Motor neuron (in vitro differentiated cells): ENCODE data around the gene CHST5. TPM values are rescaled to one million over a fixed set of nuclear protein-coding genes. Genes with fewer than 3 reads are reported as not detected.
"Not testable (repeated sequence)": the region's sequence is repeated elsewhere in the genome, so short reads cannot be mapped to it uniquely, and the experiment has no call there.

ENCODE experiments used
- ATAC-seq, 8 experiments: fragments of 200-7000 bp; cut with Tn5 transposase; replicated peaks in 6 of 8; 2 replicates each; pipeline ENCODE4 v1.8.0; 2021; ENCODE audit warnings: mild to moderate bottlenecking in 8 of 8, moderate library complexity in 8 of 8
- H3K27ac ChIP-seq, 2 donors: fragments of 250-450 bp; sonication (Bioruptor Pico); 2 replicates each; pipeline ENCODE4 v1.9.0; 2021; ENCODE audit warnings: antibody characterized with exemption in 2 of 2, mild to moderate bottlenecking in 2 of 2, moderate library complexity in 1 of 2
- H3K4me1 ChIP-seq, 2 donors: fragments of 250-450 bp; sonication (Bioruptor Pico); replicated peaks in 1 of 2; 2 replicates each; pipeline ENCODE4 v1.6.1; 2021; ENCODE audit warnings: antibody characterized with exemption in 2 of 2, mild to moderate bottlenecking in 2 of 2, moderate library complexity in 1 of 2
- H3K4me3 ChIP-seq, 5 donors: fragments of 250-450 bp; sonication (Bioruptor Pico); 2 replicates each; pipeline ENCODE4 v1.9.0; 2021; ENCODE audit warnings: antibody characterized with exemption in 5 of 5, mild to moderate bottlenecking in 5 of 5, moderate library complexity in 4 of 5
- WGBS, 10 experiments: fragments of 450-650 bp; shearing (Covaris generic); methylation state at CpG; one replicate each; pipeline ENCODE4 v1.0.0; 2022; 5-methylcytosine and 5-hydroxymethylcytosine counted together
- in situ Hi-C, 9 experiments: fragments of 400-800 bp; cut with MboI; loops; one replicate each; pipeline ENCODE4 v1.15.0; 2021; ENCODE audit warnings: low sequenced_read_pairs in 9 of 9, low pct_unique_long_range_greater_than_20kb in 2 of 9; ENCODE audit not compliant: unreplicated experiment in 9 of 9
- total RNA-seq, 8 experiments: library from RNA; unstranded; fragments of 300-600 nt; gene quantifications; 2 replicates each; pipeline versions ENCODE4 v1.2.3 to v1.2.4, GENCODE V29; 2022

Gene CHST5
- total RNA-seq, 8 experiments from 2014 or later: 0.20 to 1.5 (median 0.48) TPM

GRCh38 chr16:75519175-75519574 lies 16.7 kb downstream of the CHST5 start:
- no peak for ATAC-seq
- WGBS, 10 experiments: 67 to 100% (median 86%) methylated on average over 1 to 3 of the region's 6 CpGs; no CpG with 5 or more reads in 3 of the 10 experiments
- in situ Hi-C loops: loop anchor here in 1 of 9 experiments (25.0 kb wide), 1 partner anchor 243 kb away; no protein-coding TSS in a partner anchor
- no peak overlapping the region for H3K27ac ChIP-seq
- peaks cover 0 to 4% of the 10 kb centered on the region in 2 donors for H3K4me1 ChIP-seq
- no peak overlapping the region for H3K4me3 ChIP-seq

- in situ Hi-C loops: loop anchor here in 1 of 9 experiments (25.0 kb wide), 1 partner anchor 246 kb away; no protein-coding TSS in a partner anchor
- ATAC-seq: peak in 3 of 8 experiments; percentile 32 to 46 (median 39)
- WGBS, 10 experiments: 0 to 3% methylated on average over 2 to 6 of the region's 42 CpGs; no CpG with 5 or more reads in 8 of the 10 experiments
- not testable (repeated sequence) for H3K4me1 ChIP-seq
- Histone ChIP-seq H3K27ac (peak overlapping the region; percentile 74 to 89), H3K4me3 (peak overlapping the region; percentile 79 to 97 (median 86))
Observed at GRCh38 chr16:75516189-75516966, 19.5 kb downstream of the CHST5 start.

GRCh38 chr16:75514296-75514695 lies 21.6 kb downstream of the CHST5 start:
- ATAC-seq: no peak
- Histone ChIP-seq H3K27ac (no peak overlapping the region), H3K4me1 (peaks cover 0 to 4% of the 10 kb centered on the region in 2 donors), H3K4me3 (no peak overlapping the region)
- WGBS, 10 experiments: 81 to 100% (median 95%) methylated on average over 1 to 9 of the region's 11 CpGs; no CpG with 5 or more reads in 2 of the 10 experiments
- in situ Hi-C loops: loop anchor here in 1 of 9 experiments (25.0 kb wide), 1 partner anchor 248 kb away; no protein-coding TSS in a partner anchor

- Histone ChIP-seq H3K27ac (peak overlapping the region in 1 of 2 donors; percentile 37), H3K4me1 (peaks cover 10 to 12% of the 10 kb centered on the region in 2 donors), H3K4me3 (no peak overlapping the region)
- peak in 7 of 8 experiments; percentile 21 to 95 (median 44) for ATAC-seq
- in situ Hi-C loops: loop anchor here in 1 of 9 experiments (25.0 kb wide), 1 partner anchor 256 kb away; no protein-coding TSS in a partner anchor
- WGBS, 10 experiments: 5 to 77% (median 66%) methylated on average over 3 to 7 of the region's 7 CpGs
Observed at GRCh38 chr16:75506574-75506973, 29.3 kb downstream of the CHST5 start.

GRCh38 chr16:75506107-75506506 lies 29.8 kb downstream of the CHST5 start:
- ATAC-seq: peak in 4 of 8 experiments; percentile 8 to 46 (median 29)
- WGBS, 10 experiments: 0 to 100% (median 74%) methylated on average over 1 to 3 of the region's 3 CpGs; no CpG with 5 or more reads in 2 of the 10 experiments
- in situ Hi-C loops: loop anchor here in 1 of 9 experiments (25.0 kb wide), 1 partner anchor 256 kb away; no protein-coding TSS in a partner anchor
- peaks cover 10 to 12% of the 10 kb centered on the region in 2 donors for H3K4me1 ChIP-seq
- no peak overlapping the region for H3K27ac ChIP-seq
- H3K4me3 ChIP-seq: no peak overlapping the region

GRCh38 chr16:75503801-75504200 lies 32.1 kb downstream of the CHST5 start:
- Histone ChIP-seq H3K4me3 (no peak overlapping the region), H3K4me1 (peaks cover 10 to 12% of the 10 kb centered on the region in 2 donors), H3K27ac (no peak overlapping the region)
- WGBS, 10 experiments: 80 to 86% methylated on average over 1 of the region's 1 CpG; no CpG with 5 or more reads in 8 of the 10 experiments
- in situ Hi-C loops: loop anchor here in 1 of 9 experiments (25.0 kb wide), 1 partner anchor 258 kb away; no protein-coding TSS in a partner anchor
- no peak for ATAC-seq

GRCh38 chr16:75502916-75503605 lies 32.8 kb downstream of the CHST5 start:
- no peak overlapping the region for H3K27ac ChIP-seq
- in situ Hi-C loops: loop anchor here in 1 of 9 experiments (25.0 kb wide), 1 partner anchor 259 kb away; no protein-coding TSS in a partner anchor
- 75 to 100% (median 93%) methylated on average over 1 to 3 of the region's 4 CpGs; no CpG with 5 or more reads in 3 of the 10 experiments for WGBS, 10 experiments
- H3K4me1 ChIP-seq: peaks cover 12 to 14% of the 10 kb centered on the region in 2 donors
- no peak for ATAC-seq
- H3K4me3 ChIP-seq: no peak overlapping the region

GRCh38 chr16:75501820-75502219 lies 34.1 kb downstream of the CHST5 start:
- WGBS, 10 experiments: 27 to 96% (median 82%) methylated on average over 2 to 5 of the region's 6 CpGs
- H3K4me1 ChIP-seq: peaks cover 12 to 13% of the 10 kb centered on the region in 2 donors
- in situ Hi-C loops: loop anchor here in 1 of 9 experiments (25.0 kb wide), 1 partner anchor 260 kb away; no protein-coding TSS in a partner anchor
- ATAC-seq: peak in 2 of 8 experiments; percentile 51 to 74
- not testable (repeated sequence) for H3K4me3 ChIP-seq, H3K27ac ChIP-seq

GRCh38 chr16:75501359-75501758 lies 34.5 kb downstream of the CHST5 start:
- 58 to 91% (median 77%) methylated on average over 3 to 5 of the region's 5 CpGs; no CpG with 5 or more reads in 3 of the 10 experiments for WGBS, 10 experiments
- in situ Hi-C loops: loop anchor here in 1 of 9 experiments (25.0 kb wide), 1 partner anchor 261 kb away; no protein-coding TSS in a partner anchor

GRCh38 chr16:75498605-75499322 lies 37.1 kb downstream of the CHST5 start:
- no CpG with 5 or more reads among the region's 13 CpGs for WGBS, 10 experiments
- peak in 6 of 8 experiments; percentile 31 to 84 (median 73) for ATAC-seq
- not testable (repeated sequence) for H3K4me3 ChIP-seq, H3K4me1 ChIP-seq, H3K27ac ChIP-seq
- in situ Hi-C loops: loop anchor here in 1 of 9 experiments (25.0 kb wide), 1 partner anchor 264 kb away; no protein-coding TSS in a partner anchor

More at GRCh38 chr16:75501359-75501758, 34.5 kb downstream of the CHST5 start:
- ATAC-seq: no peak
- H3K4me1 ChIP-seq: peaks cover 9 to 10% of the 10 kb centered on the region in 2 donors
- H3K4me3 ChIP-seq: no peak overlapping the region
- H3K27ac ChIP-seq: no peak overlapping the region

- in situ Hi-C loops: loop anchor here in 1 of 9 experiments (25.0 kb wide), 1 partner anchor 265 kb away; no protein-coding TSS in a partner anchor
- Histone ChIP-seq H3K27ac (no peak overlapping the region), H3K4me3 (no peak overlapping the region), H3K4me1 (peaks cover 0 to 5% of the 10 kb centered on the region in 2 donors)
- WGBS, 10 experiments: 0 to 89% (median 67%) methylated on average over 1 to 4 of the region's 4 CpGs
- no peak for ATAC-seq
Observed at GRCh38 chr16:75497558-75497957, 38.4 kb downstream of the CHST5 start.
